Caco-2 (cell line): ENCODE measurements around the gene DSCAM. TPM values are rescaled to one million over a fixed set of nuclear protein-coding genes. Genes with fewer than 3 reads are reported as not detected.

Source experiments
- BruUV-seq: library from RNA; stranded (reverse); fragments of 400-500 nt; replicated peaks from 2 replicates; lab custom pipeline; 2021; lab: Mats Ljungman, UMichigan
- CTCF ChIA-PET: fragments of 300-600 bp; sonication (Branson Sonifier 250); formaldehyde crosslinking; loops from one replicate; lab custom pipeline; 2022; ENCODE audit warnings: antibody characterized with exemption; lab: Charles Lee
- POLR2A ChIA-PET: fragments of 300-600 bp; sonication (Branson Sonifier 250); formaldehyde crosslinking; loops from one replicate; lab custom pipeline; 2022; ENCODE audit warnings: antibody characterized with exemption; lab: Charles Lee
- DNase-seq, 2 experiments: peaks; one replicate each; pipeline versions ENCODE4 v3.0.0 to v3.0.0-alpha.2; 2020 to 2022
- H3K27me3 ChIP-seq: replicated peaks from 2 replicates; pipeline ENCODE4 v1.6.0; 2011; ENCODE audit warnings: low read length; ENCODE audit not compliant: control insufficient read depth, insufficient read depth
- H3K36me3 ChIP-seq: 2 replicates; pipeline ENCODE4 v1.5.1; 2011; ENCODE audit warnings: low read length; ENCODE audit not compliant: control insufficient read depth, insufficient read depth
- H3K4me1 ChIP-seq: fragments of 250-450 bp; sonication (Bioruptor Pico); 2 replicates; pipeline ENCODE4 v1.5.1; 2020; ENCODE audit warnings: mild to moderate bottlenecking
- H3K4me3 ChIP-seq: 2 replicates; pipeline ENCODE4 v1.5.1; 2011; ENCODE audit warnings: low read depth, mild to moderate bottlenecking, control low read depth, low read length
- H3K9me3 ChIP-seq: fragments of 250-450 bp; sonication (Bioruptor Pico); 2 replicates; pipeline ENCODE4 v1.5.1; 2020; ENCODE audit warnings: mild to moderate bottlenecking, moderate library complexity
- H3K27ac Mint-ChIP-seq: one replicate; pipeline ENCODE4 v1.8.0; 2022; ENCODE audit warnings: mixed read lengths; ENCODE audit not compliant: unreplicated experiment
- H3K27me3 Mint-ChIP-seq: one replicate; pipeline ENCODE4 v1.8.0; 2022; ENCODE audit warnings: mixed read lengths; ENCODE audit not compliant: insufficient read depth, unreplicated experiment
- H3K36me3 Mint-ChIP-seq: one replicate; pipeline ENCODE4 v1.8.0; 2022; ENCODE audit warnings: mild to moderate bottlenecking, mixed read lengths; ENCODE audit not compliant: insufficient read depth, unreplicated experiment
- H3K4me1 Mint-ChIP-seq: one replicate; pipeline ENCODE4 v1.8.0; 2022; ENCODE audit warnings: low read depth, mixed read lengths; ENCODE audit not compliant: unreplicated experiment
- H3K4me3 Mint-ChIP-seq: one replicate; pipeline ENCODE4 v1.8.0; 2022; ENCODE audit warnings: mild to moderate bottlenecking, moderate library complexity, mixed read lengths; ENCODE audit not compliant: unreplicated experiment
- H3K9me3 Mint-ChIP-seq: one replicate; pipeline ENCODE4 v1.8.0; 2022; ENCODE audit warnings: mixed read lengths; ENCODE audit not compliant: unreplicated experiment
- intact Hi-C: fragments of 100-400 bp; cut with micrococcal nuclease; formaldehyde crosslinking; loops from one replicate; pipeline ENCODE4 v1.10.0; 2022; ENCODE audit not compliant: unreplicated experiment
- total RNA-seq: library from RNA; stranded (reverse); gene quantifications from 2 replicates; pipeline ENCODE4 v1.2.3, GENCODE V29; 2022
- TF ChIP-seq, protein P1 (sequence below), 2 experiments: fragments of 200-600 bp in 1 of 2; IDR thresholded peaks; 1 replicate in 1 of 2; 2 replicates in 1 of 2; pipeline versions ENCODE4 v1.5.1 to v1.8.0; 2011 to 2022; ENCODE audit warnings: antibody characterized with exemption in 1 of 2, control low read depth in 1 of 2, inconsistent platforms in 1 of 2, low read depth in 1 of 2, low read length in 1 of 2, mild to moderate bottlenecking in 1 of 2, moderate library complexity in 1 of 2; ENCODE audit not compliant: insufficient read depth in 1 of 2, severe bottlenecking in 1 of 2, unreplicated experiment in 1 of 2

DSCAM gene
- total RNA-seq, 1 experiment from 2014 or later, result not detected

- TF ChIP-seq, protein P1, sequence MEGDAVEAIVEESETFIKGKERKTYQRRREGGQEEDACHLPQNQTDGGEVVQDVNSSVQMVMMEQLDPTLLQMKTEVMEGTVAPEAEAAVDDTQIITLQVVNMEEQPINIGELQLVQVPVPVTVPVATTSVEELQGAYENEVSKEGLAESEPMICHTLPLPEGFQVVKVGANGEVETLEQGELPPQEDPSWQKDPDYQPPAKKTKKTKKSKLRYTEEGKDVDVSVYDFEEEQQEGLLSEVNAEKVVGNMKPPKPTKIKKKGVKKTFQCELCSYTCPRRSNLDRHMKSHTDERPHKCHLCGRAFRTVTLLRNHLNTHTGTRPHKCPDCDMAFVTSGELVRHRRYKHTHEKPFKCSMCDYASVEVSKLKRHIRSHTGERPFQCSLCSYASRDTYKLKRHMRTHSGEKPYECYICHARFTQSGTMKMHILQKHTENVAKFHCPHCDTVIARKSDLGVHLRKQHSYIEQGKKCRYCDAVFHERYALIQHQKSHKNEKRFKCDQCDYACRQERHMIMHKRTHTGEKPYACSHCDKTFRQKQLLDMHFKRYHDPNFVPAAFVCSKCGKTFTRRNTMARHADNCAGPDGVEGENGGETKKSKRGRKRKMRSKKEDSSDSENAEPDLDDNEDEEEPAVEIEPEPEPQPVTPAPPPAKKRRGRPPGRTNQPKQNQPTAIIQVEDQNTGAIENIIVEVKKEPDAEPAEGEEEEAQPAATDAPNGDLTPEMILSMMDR (IDR thresholded peaks at IDR 0.05; ENCODE audit: insufficient read depth in 1 of 2, low read depth in 1 of 2, low read length in 1 of 2, severe bottlenecking in 1 of 2, unreplicated experiment in 1 of 2), result no peak
- H3K27me3 Mint-ChIP-seq, result peaks cover 11% of the 10 kb centered on the region
- H3K9me3 Mint-ChIP-seq, result no peaks in the 10 kb centered on the region
- POLR2A ChIA-PET, result no interaction called here
- H3K4me1 Mint-ChIP-seq, result no peaks in the 10 kb centered on the region
- DNase-seq, result no peak
- CTCF ChIA-PET, result no interaction called here
- Histone ChIP-seq H3K27me3 (no peaks in the 10 kb centered on the region), H3K36me3 (no peaks in the 10 kb centered on the region), H3K4me1 (no peaks in the 10 kb centered on the region), H3K9me3 (no peaks in the 10 kb centered on the region), H3K4me3 (no peak overlapping the region)
- BruUV-seq, result no TSS peak
- intact Hi-C loops, result no loop called here
- no peaks in the 10 kb centered on the region for H3K36me3 Mint-ChIP-seq
- H3K4me3 Mint-ChIP-seq, result no peak overlapping the region
- no peak overlapping the region for H3K27ac Mint-ChIP-seq
These were observed 277.6 kb downstream of the DSCAM start for GRCh38 chr21:40569357-40569756.

- H3K4me3 Mint-ChIP-seq, result no peak overlapping the region
- ChIA-PET CTCF (no interaction called here), POLR2A (no interaction called here)
- Histone ChIP-seq H3K36me3 (no peaks in the 10 kb centered on the region), H3K4me1 (no peaks in the 10 kb centered on the region), H3K9me3 (no peaks in the 10 kb centered on the region), H3K4me3 (no peak overlapping the region), H3K27me3 (no peaks in the 10 kb centered on the region)
- H3K36me3 Mint-ChIP-seq, result no peaks in the 10 kb centered on the region
- no peaks in the 10 kb centered on the region for H3K9me3 Mint-ChIP-seq
- H3K27me3 Mint-ChIP-seq, result peaks cover 11% of the 10 kb centered on the region
- H3K4me1 Mint-ChIP-seq, result no peaks in the 10 kb centered on the region
- TF ChIP-seq, protein P1 (IDR thresholded peaks at IDR 0.05; ENCODE audit: insufficient read depth in 1 of 2, low read depth in 1 of 2, low read length in 1 of 2, severe bottlenecking in 1 of 2, unreplicated experiment in 1 of 2), result no peak
- DNase-seq, result no peak
- H3K27ac Mint-ChIP-seq, result no peak overlapping the region
- intact Hi-C loops, result no loop called here
- BruUV-seq, result no TSS peak
These were observed 278.2 kb downstream of the DSCAM start for GRCh38 chr21:40568807-40569206.

DNA sequence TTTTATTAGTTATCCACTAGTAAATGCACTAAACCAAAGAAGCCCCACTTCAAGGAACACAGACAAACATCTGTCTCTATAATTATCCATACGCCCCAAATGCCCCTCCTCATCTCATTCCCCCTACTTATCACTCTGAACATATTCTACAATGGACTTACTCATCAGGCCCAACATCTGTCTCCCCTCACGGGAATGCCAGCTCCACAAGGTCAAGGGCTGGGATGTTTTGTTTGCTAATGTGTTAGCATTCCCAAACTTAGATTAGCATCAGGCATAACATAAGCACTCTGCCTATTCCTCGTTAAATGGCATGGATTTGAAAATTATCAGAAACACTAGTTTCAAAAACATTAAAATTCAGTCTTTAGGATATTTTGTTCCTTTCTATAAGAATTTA, 279.5 kb downstream of the DSCAM start:
- POLR2A ChIA-PET, result no interaction called here
- no peak overlapping the region for H3K4me3 ChIP-seq
- TF ChIP-seq, protein P1 (IDR thresholded peaks at IDR 0.05; ENCODE audit: insufficient read depth in 1 of 2, low read depth in 1 of 2, low read length in 1 of 2, severe bottlenecking in 1 of 2, unreplicated experiment in 1 of 2), result no peak
- no peaks in the 10 kb centered on the region for H3K9me3 Mint-ChIP-seq
- DNase-seq, result no peak
- no peaks in the 10 kb centered on the region for H3K9me3 ChIP-seq
- H3K27me3 Mint-ChIP-seq, result peaks cover 13% of the 10 kb centered on the region
- H3K36me3 Mint-ChIP-seq, result no peaks in the 10 kb centered on the region
- H3K27me3 ChIP-seq, result no peaks in the 10 kb centered on the region
- H3K4me3 Mint-ChIP-seq, result no peak overlapping the region
- H3K27ac Mint-ChIP-seq, result no peak overlapping the region
- H3K4me1 ChIP-seq, result no peaks in the 10 kb centered on the region
- intact Hi-C loops, result no loop called here
- H3K36me3 ChIP-seq, result no peaks in the 10 kb centered on the region
- CTCF ChIA-PET, result no interaction called here
- BruUV-seq, result no TSS peak
- H3K4me1 Mint-ChIP-seq, result no peaks in the 10 kb centered on the region
